GM12801 (cell line): ENCODE results near the gene TRAPPC10.

Experiments used
- TF ChIP-seq, protein P1 (sequence below): IDR thresholded peaks from one replicate; pipeline ENCODE4 v1.5.1; 2011; ENCODE audit warnings: control low read depth; ENCODE audit not compliant: insufficient read length; ENCODE audit errors: extremely low read depth

Gene TRAPPC10, protein sequence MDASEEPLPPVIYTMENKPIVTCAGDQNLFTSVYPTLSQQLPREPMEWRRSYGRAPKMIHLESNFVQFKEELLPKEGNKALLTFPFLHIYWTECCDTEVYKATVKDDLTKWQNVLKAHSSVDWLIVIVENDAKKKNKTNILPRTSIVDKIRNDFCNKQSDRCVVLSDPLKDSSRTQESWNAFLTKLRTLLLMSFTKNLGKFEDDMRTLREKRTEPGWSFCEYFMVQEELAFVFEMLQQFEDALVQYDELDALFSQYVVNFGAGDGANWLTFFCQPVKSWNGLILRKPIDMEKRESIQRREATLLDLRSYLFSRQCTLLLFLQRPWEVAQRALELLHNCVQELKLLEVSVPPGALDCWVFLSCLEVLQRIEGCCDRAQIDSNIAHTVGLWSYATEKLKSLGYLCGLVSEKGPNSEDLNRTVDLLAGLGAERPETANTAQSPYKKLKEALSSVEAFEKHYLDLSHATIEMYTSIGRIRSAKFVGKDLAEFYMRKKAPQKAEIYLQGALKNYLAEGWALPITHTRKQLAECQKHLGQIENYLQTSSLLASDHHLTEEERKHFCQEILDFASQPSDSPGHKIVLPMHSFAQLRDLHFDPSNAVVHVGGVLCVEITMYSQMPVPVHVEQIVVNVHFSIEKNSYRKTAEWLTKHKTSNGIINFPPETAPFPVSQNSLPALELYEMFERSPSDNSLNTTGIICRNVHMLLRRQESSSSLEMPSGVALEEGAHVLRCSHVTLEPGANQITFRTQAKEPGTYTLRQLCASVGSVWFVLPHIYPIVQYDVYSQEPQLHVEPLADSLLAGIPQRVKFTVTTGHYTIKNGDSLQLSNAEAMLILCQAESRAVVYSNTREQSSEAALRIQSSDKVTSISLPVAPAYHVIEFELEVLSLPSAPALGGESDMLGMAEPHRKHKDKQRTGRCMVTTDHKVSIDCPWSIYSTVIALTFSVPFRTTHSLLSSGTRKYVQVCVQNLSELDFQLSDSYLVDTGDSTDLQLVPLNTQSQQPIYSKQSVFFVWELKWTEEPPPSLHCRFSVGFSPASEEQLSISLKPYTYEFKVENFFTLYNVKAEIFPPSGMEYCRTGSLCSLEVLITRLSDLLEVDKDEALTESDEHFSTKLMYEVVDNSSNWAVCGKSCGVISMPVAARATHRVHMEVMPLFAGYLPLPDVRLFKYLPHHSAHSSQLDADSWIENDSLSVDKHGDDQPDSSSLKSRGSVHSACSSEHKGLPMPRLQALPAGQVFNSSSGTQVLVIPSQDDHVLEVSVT

GRCh38 chr21:44011579-44012473 lies at the start of gene TRAPPC10:
TSS of gene TRAPPC10 (plus strand) at chr21:44012309. CDS start at chr21:44012494, 185 bp downstream.
- TF ChIP-seq, protein P1, sequence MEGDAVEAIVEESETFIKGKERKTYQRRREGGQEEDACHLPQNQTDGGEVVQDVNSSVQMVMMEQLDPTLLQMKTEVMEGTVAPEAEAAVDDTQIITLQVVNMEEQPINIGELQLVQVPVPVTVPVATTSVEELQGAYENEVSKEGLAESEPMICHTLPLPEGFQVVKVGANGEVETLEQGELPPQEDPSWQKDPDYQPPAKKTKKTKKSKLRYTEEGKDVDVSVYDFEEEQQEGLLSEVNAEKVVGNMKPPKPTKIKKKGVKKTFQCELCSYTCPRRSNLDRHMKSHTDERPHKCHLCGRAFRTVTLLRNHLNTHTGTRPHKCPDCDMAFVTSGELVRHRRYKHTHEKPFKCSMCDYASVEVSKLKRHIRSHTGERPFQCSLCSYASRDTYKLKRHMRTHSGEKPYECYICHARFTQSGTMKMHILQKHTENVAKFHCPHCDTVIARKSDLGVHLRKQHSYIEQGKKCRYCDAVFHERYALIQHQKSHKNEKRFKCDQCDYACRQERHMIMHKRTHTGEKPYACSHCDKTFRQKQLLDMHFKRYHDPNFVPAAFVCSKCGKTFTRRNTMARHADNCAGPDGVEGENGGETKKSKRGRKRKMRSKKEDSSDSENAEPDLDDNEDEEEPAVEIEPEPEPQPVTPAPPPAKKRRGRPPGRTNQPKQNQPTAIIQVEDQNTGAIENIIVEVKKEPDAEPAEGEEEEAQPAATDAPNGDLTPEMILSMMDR, result no peak

DNA sequence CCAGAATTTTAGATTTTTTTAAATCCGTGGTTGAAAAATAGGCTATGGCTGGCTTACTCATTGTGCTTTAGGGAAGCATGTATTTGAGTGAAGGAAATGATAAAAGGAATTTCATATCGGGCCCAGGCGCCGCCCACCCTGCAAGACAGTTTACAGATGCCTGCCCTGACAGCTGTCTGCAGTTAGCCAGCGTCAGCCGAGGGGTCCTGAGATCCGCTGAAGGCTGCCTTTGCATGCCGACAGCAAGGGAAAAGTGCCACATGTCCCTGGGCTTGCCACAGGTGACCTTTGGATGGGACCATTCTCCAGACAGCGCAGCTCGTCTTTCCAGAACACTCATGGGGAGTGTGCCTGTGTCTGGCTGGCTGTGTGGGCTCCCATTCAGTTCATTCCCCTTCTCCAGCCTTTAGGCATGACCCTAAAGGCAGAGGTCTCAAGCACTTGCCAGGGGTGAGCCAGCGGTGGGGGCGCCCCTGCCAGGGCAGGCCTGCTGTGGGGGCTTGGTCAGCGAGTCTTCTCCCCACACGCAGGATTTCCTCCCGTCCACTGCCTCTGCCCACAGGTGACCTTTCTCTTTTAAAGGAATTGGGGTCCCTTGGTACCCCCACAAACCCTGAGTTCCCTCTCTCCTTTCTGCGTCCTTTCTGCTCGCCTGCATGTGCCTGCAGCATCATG lies 46.1 kb upstream of the TRAPPC10 start:
- TF ChIP-seq, protein P1, result no peak

DNA sequence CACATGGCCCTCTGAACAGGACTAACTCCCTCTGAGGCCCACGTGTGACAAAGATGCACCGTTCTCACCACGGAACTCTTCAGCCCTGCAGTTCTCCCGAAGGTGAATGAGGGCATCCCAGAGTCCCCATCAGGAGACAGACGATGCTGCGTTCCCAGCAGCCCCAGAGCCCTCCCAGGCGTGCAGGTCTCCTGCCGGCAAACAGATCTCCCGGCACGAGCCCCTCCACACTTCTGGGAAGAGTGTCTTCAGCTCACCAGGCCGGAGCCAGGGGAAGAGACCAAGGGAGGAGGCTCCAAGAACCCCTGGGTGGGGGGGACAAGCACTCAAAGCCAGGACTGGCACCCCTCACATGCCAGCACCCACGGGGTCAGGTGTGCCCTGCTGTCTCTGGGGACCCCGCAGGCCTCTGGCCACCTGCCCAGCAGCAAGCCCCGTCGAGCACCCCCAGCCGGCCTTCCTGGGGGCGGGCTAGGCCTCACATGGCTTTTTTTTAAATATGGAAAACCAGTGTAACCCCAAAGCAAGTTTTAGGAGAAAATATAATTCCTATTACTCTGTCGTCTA lies 45.1 kb upstream of the TRAPPC10 start:
- TF ChIP-seq, protein P1, result no peak

- TF ChIP-seq, protein P1, result no peak
Measured at GRCh38 chr21:43967981-43968380, 44.1 kb upstream of the TRAPPC10 start.

- TF ChIP-seq, protein P1, result no peak
Measured at GRCh38 chr21:43968410-43969114, 43.5 kb upstream of the TRAPPC10 start.

GRCh38 chr21:43969115-43969444 lies 43.0 kb upstream of the TRAPPC10 start:
- TF ChIP-seq, protein P1, result no peak
